HFFc6 (cell line): ENCODE results near the gene RARRES2. TPM values are rescaled to one million over a fixed set of nuclear protein-coding genes. Genes with fewer than 3 reads are reported as not detected.

Experiments used
- DNase-seq: peaks from one replicate; pipeline ENCODE4 v3.0.0-alpha.2; 2018
- H3K27ac Mint-ChIP-seq: 2 replicates; pipeline ENCODE4 v1.8.0; 2020; ENCODE audit warnings: mild to moderate bottlenecking, mixed read lengths
- H3K27me3 Mint-ChIP-seq: 2 replicates; pipeline ENCODE4 v1.8.0; 2021; ENCODE audit warnings: mild to moderate bottlenecking, moderate library complexity, mixed read lengths; ENCODE audit not compliant: insufficient read depth
- H3K36me3 Mint-ChIP-seq: 2 replicates; pipeline ENCODE4 v1.8.0; 2021; ENCODE audit warnings: low read depth, mixed read lengths
- H3K4me1 Mint-ChIP-seq: 2 replicates; pipeline ENCODE4 v1.8.0; 2020; ENCODE audit warnings: low read depth, mixed read lengths
- H3K4me3 Mint-ChIP-seq: 2 replicates; pipeline ENCODE4 v1.8.0; 2020; ENCODE audit warnings: mild to moderate bottlenecking, moderate library complexity, mixed read lengths
- H3K9me3 Mint-ChIP-seq: 2 replicates; pipeline ENCODE4 v1.8.0; 2020; ENCODE audit warnings: mild to moderate bottlenecking, mixed read lengths
- total RNA-seq, 6 experiments: library from RNA; stranded (reverse); fragmentation: NEBNext Ultra II Directional; extraction: Animal tissue kit (Norgen Biotek cat#: 25700); gene quantifications; 2 replicates in 1 of 6; 3 replicates in 5 of 6; pipeline ENCODE4 v1.2.3, GENCODE V29; 2021
- TF ChIP-seq, protein P1 (sequence below): fragments of 200-600 bp; sonication (generic); IDR thresholded peaks from 2 replicates; pipeline ENCODE4 v1.5.0; 2021; ENCODE audit warnings: antibody characterized with exemption, mild to moderate bottlenecking

The RARRES2 gene
- total RNA-seq, 6 experiments from 2014 or later: 0.28 to 0.39 TPM; not detected in 4

- Mint-ChIP-seq H3K36me3 (no peaks in the 10 kb centered on the region), H3K4me1 (peaks cover 32% of the 10 kb centered on the region), H3K4me3 (no peak overlapping the region), H3K9me3 (no peaks in the 10 kb centered on the region), H3K27me3 (no peaks in the 10 kb centered on the region), H3K27ac (no peak overlapping the region)
- TF ChIP-seq, protein P1, sequence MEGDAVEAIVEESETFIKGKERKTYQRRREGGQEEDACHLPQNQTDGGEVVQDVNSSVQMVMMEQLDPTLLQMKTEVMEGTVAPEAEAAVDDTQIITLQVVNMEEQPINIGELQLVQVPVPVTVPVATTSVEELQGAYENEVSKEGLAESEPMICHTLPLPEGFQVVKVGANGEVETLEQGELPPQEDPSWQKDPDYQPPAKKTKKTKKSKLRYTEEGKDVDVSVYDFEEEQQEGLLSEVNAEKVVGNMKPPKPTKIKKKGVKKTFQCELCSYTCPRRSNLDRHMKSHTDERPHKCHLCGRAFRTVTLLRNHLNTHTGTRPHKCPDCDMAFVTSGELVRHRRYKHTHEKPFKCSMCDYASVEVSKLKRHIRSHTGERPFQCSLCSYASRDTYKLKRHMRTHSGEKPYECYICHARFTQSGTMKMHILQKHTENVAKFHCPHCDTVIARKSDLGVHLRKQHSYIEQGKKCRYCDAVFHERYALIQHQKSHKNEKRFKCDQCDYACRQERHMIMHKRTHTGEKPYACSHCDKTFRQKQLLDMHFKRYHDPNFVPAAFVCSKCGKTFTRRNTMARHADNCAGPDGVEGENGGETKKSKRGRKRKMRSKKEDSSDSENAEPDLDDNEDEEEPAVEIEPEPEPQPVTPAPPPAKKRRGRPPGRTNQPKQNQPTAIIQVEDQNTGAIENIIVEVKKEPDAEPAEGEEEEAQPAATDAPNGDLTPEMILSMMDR: no peak
- DNase-seq: no peak
Measured at GRCh38 chr7:150381785-150382122, 40.3 kb upstream of the RARRES2 start.

GRCh38 chr7:150381096-150381495, 39.7 kb upstream of the RARRES2 start:
- H3K27ac Mint-ChIP-seq: no peak overlapping the region
- peaks cover 34% of the 10 kb centered on the region for H3K4me1 Mint-ChIP-seq
- TF ChIP-seq, protein P1: no peak
- H3K4me3 Mint-ChIP-seq: no peak overlapping the region
- no peaks in the 10 kb centered on the region; the same call in 1 of the 2 replicates for H3K27me3 Mint-ChIP-seq
- H3K9me3 Mint-ChIP-seq: no peaks in the 10 kb centered on the region
- no peak for DNase-seq
- H3K36me3 Mint-ChIP-seq: no peaks in the 10 kb centered on the region

DNA sequence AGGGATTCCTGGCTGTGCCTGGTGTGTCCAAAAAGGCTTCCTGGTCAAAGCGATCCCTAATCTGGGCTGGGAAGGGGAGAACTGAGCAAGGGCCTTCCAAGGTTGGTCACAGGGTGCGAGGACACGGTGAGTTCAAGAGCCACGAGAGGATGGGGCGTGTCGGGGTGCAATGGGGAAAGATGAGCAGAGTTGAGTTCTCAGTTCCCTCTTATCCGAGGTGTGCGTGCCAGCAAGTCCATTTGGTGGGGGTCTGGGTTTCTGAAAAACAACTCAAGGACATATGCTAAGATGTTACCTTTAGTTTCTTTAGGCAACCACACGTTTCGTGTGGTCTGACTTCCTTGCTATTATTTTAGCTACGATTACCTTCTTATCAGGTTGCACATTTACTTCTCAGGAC, 39.0 kb upstream of the RARRES2 start:
- Mint-ChIP-seq H3K9me3 (no peaks in the 10 kb centered on the region), H3K36me3 (no peaks in the 10 kb centered on the region), H3K4me3 (peak overlapping the region; percentile 95), H3K27ac (peak overlapping the region; percentile 80; the same call in 1 of the 2 replicates), H3K27me3 (peaks cover 3% of the 10 kb centered on the region; the same call in 1 of the 2 replicates), H3K4me1 (peaks cover 39% of the 10 kb centered on the region)
- TF ChIP-seq, protein P1: no peak
- no peak for DNase-seq

GRCh38 chr7:150379441-150380379, 38.3 kb upstream of the RARRES2 start:
- Mint-ChIP-seq H3K27me3 (peaks cover 3% of the 10 kb centered on the region; the same call in 1 of the 2 replicates), H3K27ac (peak overlapping the region; percentile 80), H3K4me3 (peak overlapping the region; percentile 95), H3K9me3 (no peaks in the 10 kb centered on the region), H3K4me1 (peaks cover 39% of the 10 kb centered on the region), H3K36me3 (no peaks in the 10 kb centered on the region)
- TF ChIP-seq, protein P1: no peak
- DNase-seq: peak; percentile 19

DNA sequence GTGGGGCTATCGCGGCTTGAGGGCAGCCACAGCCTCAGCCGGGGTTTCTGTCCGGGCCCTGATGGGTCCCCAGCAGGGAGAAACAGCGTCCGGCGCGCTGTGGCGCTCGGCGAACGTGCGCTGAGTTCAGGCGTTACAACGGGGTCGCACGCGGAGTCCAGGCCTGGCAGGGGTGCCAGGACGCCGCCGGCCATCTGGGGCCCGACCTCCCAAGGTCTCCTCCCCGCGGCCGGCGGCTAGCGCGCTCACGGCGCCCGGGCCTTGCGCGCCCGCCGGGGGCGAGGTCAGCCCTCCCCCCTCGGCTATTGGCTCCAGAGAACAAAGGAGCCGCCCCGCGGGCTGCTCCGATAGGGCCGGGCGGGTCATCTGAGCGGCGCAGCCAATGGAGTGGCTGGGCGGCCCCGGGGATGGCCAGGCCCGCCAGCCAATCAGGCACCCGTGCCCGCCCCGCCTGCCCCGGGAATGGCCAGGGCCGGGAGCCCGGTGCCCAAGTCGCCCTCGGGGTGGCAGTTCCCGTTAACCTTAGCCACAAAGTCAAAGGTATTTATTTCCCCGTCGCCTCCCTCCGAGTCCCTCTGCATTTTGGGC, 37.5 kb upstream of the RARRES2 start, which contains the start of gene ZNF775:
Gene ZNF775, plus strand, starts transcription at position 478 of the 588 bp plus-strand sequence. CDS start 9,141 bp downstream, outside the sequence.
- H3K27ac Mint-ChIP-seq: peak within 1 kb of the TSS; percentile 80
- peaks cover 39% of the 10 kb centered on the region for H3K4me1 Mint-ChIP-seq
- H3K36me3 Mint-ChIP-seq: no peaks in the 10 kb centered on the region
- H3K27me3 Mint-ChIP-seq: peaks cover 3% of the 10 kb centered on the region; the same call in 1 of the 2 replicates
- no peaks in the 10 kb centered on the region for H3K9me3 Mint-ChIP-seq
- DNase-seq: peak; percentile 90
- H3K4me3 Mint-ChIP-seq: peak within 1 kb of the TSS; percentile 95
- TF ChIP-seq, protein P1: no peak
